OCI-LY3 (cell line): ENCODE data around the gene PRKAR1A.

Experiments used
- CTCF ChIP-seq: fragments of 200-600, 300-600 bp; sonication (generic); IDR thresholded peaks from 2 replicates; pipeline ENCODE4 v1.5.1; 2014; ENCODE audit warnings: antibody characterized with exemption, low read length, low read depth
- EZH2phosphoT487 ChIP-seq: fragments of 200-600 bp; shearing (Covaris generic); IDR thresholded peaks from 2 replicates; pipeline ENCODE4 v1.6.1; 2018; ENCODE audit warnings: antibody characterized with exemption, mixed run types, low read depth

- TF ChIP-seq CTCF (no peak), EZH2phosphoT487 (no peak)
Observed at GRCh38 chr17:68514831-68515635, 2.8 kb downstream of the PRKAR1A start.
